Common myeloid progenitor, CD34-positive (primary cell): ENCODE data around the gene MYH9.
"Not testable (repeated sequence)": the region's sequence is repeated elsewhere in the genome, so short reads cannot be mapped to it uniquely, and the experiment has no call there.

Experiments used
- CTCF ChIA-PET: fragments of 350-600 bp; sonication (Branson Sonifier 250); formaldehyde crosslinking; loops from one replicate; lab custom pipeline; 2021; ENCODE audit warnings: antibody characterized with exemption; lab: Charles Lee
- POLR2A ChIA-PET: fragments of 350-600 bp; sonication (Branson Sonifier 250); formaldehyde crosslinking; loops from one replicate; lab custom pipeline; 2021; ENCODE audit warnings: antibody characterized with exemption; lab: Charles Lee
- DNase-seq, 3 donors: peaks; one replicate each; pipeline versions ENCODE4 v3.0.0 to v3.0.0-alpha.2; 2013
- H3K27ac ChIP-seq, 2 experiments: 1 replicate in 1 of 2; 2 replicates in 1 of 2; pipeline ENCODE4 v1.7.0; 2013; ENCODE audit warnings: inconsistent platforms in 2 of 2, low read length in 2 of 2, mild to moderate bottlenecking in 2 of 2, low read depth in 1 of 2, moderate library complexity in 1 of 2; ENCODE audit not compliant: severe bottlenecking in 2 of 2, insufficient read depth in 1 of 2, poor library complexity in 1 of 2
- H3K27me3 ChIP-seq, 5 experiments: replicated peaks in 2 of 5; 1 replicate in 3 of 5; 2 replicates in 2 of 5; pipeline versions ENCODE4 v1.6.1 to v1.7.0; 2013; ENCODE audit warnings: low read length in 4 of 5, mild to moderate bottlenecking in 2 of 5, moderate library complexity in 2 of 5, inconsistent platforms in 1 of 5; ENCODE audit not compliant: insufficient read depth in 5 of 5, control insufficient read depth in 4 of 5
- H3K36me3 ChIP-seq, 4 experiments: 1 replicate in 2 of 4; 2 replicates in 2 of 4; pipeline versions ENCODE4 v1.6.1 to v1.7.0; 2013; ENCODE audit warnings: low read length in 3 of 4, control low read depth in 1 of 4, mild to moderate bottlenecking in 1 of 4; ENCODE audit not compliant: control insufficient read depth in 4 of 4, insufficient read depth in 4 of 4
- H3K4me1 ChIP-seq, 4 experiments: 1 replicate in 3 of 4; 2 replicates in 1 of 4; pipeline versions ENCODE4 v1.6.1 to v1.7.1; 2013; ENCODE audit warnings: low read length in 3 of 4, mild to moderate bottlenecking in 3 of 4, control low read depth in 1 of 4, inconsistent platforms in 1 of 4, moderate library complexity in 1 of 4; ENCODE audit not compliant: control insufficient read depth in 4 of 4, insufficient read depth in 4 of 4; ENCODE audit errors: control extremely low read depth in 1 of 4
- H3K4me3 ChIP-seq, 7 experiments: 1 replicate in 4 of 7; 2 replicates in 3 of 7; pipeline versions ENCODE4 v1.5.1 to v1.7.0; 2013; ENCODE audit warnings: mild to moderate bottlenecking in 7 of 7, low read length in 6 of 7, moderate library complexity in 6 of 7, inconsistent platforms in 2 of 7, low read depth in 2 of 7, control low read depth in 1 of 7; ENCODE audit not compliant: insufficient read depth in 4 of 7, control insufficient read depth in 1 of 7; ENCODE audit errors: extremely low read depth in 1 of 7
- H3K9me3 ChIP-seq, 5 experiments: 1 replicate in 4 of 5; 2 replicates in 1 of 5; pipeline versions ENCODE4 v1.6.1 to v1.7.1; 2013; ENCODE audit warnings: low read length in 4 of 5, mild to moderate bottlenecking in 2 of 5, inconsistent platforms in 1 of 5, low read depth in 1 of 5, moderate library complexity in 1 of 5; ENCODE audit not compliant: control insufficient read depth in 4 of 5, insufficient read depth in 2 of 5; ENCODE audit errors: control extremely low read depth in 1 of 5
- WGBS: methylation state at CpG from one replicate; pipeline ENCODE4 v1.1.5; 2013; ENCODE audit not compliant: insufficient coverage; 5-methylcytosine and 5-hydroxymethylcytosine counted together

MYH9 gene

GRCh38 chr22:36413022-36413775, 25.4 kb upstream of the MYH9 start:
- no peak overlapping the region for H3K4me3 ChIP-seq
- ChIA-PET POLR2A (interaction anchor here (0.7 kb wide), 1 partner anchor 11 kb away, joined by 3 read pairs; no protein-coding TSS in a partner anchor), CTCF (no interaction called here)
- H3K4me1 ChIP-seq, result peaks cover 0 to 20% (median 12%) of the 10 kb centered on the region in 4 experiments
- no peak overlapping the region for H3K27ac ChIP-seq
- WGBS, result 95% methylated on average over 11 of the region's 11 CpGs
- DNase-seq, result peak in 1 of 3 donors; percentile 30
- H3K36me3 ChIP-seq, result no peaks in the 10 kb centered on the region
- H3K27me3 ChIP-seq, result no peaks in the 10 kb centered on the region
- no peaks in the 10 kb centered on the region for H3K9me3 ChIP-seq

GRCh38 chr22:36411589-36412258, 24.0 kb upstream of the MYH9 start:
- ChIA-PET CTCF (interaction anchor here (1.5 kb wide), 1 partner anchor 56 kb away, joined by 4 read pairs; no protein-coding TSS in a partner anchor), POLR2A (no interaction called here)
- DNase-seq, result no peak
- WGBS, result 100% methylated on average over 1 of the region's 6 CpGs
- H3K36me3 ChIP-seq, result no peaks in the 10 kb centered on the region
- no peaks in the 10 kb centered on the region for H3K9me3 ChIP-seq
- H3K27ac ChIP-seq, result no peak overlapping the region
- H3K27me3 ChIP-seq, result no peaks in the 10 kb centered on the region
- peaks cover 1 to 24% (median 20%) of the 10 kb centered on the region in 4 experiments for H3K4me1 ChIP-seq
- H3K4me3 ChIP-seq, result no peak overlapping the region

- peak overlapping the region in 1 of 2 experiments; percentile 1 for H3K27ac ChIP-seq
- POLR2A ChIA-PET, result interaction anchor here (0.6 kb wide), 1 partner anchor 111 kb away, joined by 3 read pairs; no protein-coding TSS in a partner anchor
- H3K27me3 ChIP-seq, result no peaks in the 10 kb centered on the region
- H3K4me3 ChIP-seq, result peak overlapping the region in 4 of 7 experiments; percentile 38 to 75 (median 59)
- H3K4me1 ChIP-seq, result peaks cover 7 to 40% (median 36%) of the 10 kb centered on the region in 4 experiments
- H3K9me3 ChIP-seq, result no peaks in the 10 kb centered on the region
- CTCF ChIA-PET, result interaction anchor here (1.5 to 1.6 kb wide), 3 partner anchors 10 to 84 kb away, joined by 4 to 6 read pairs (median 4); no protein-coding TSS in a partner anchor
- H3K36me3 ChIP-seq, result no peaks in the 10 kb centered on the region
- 20% methylated on average over 46 of the region's 56 CpGs for WGBS
- DNase-seq, result peak; percentile 63 to 86 (median 80)
Measured at GRCh38 chr22:36409911-36410756, 22.4 kb upstream of the MYH9 start.

- peak overlapping the region in 1 of 2 experiments; percentile 1 for H3K27ac ChIP-seq
- CTCF ChIA-PET, result interaction anchor here (1.6 kb wide), 1 partner anchor 84 kb away, joined by 4 read pairs; no protein-coding TSS in a partner anchor
Measured at GRCh38 chr22:36409554-36409910, 21.8 kb upstream of the MYH9 start.

GRCh38 chr22:36409056-36409455, 21.3 kb upstream of the MYH9 start:
- Histone ChIP-seq H3K9me3 (no peaks in the 10 kb centered on the region), H3K27ac (no peak overlapping the region), H3K27me3 (no peaks in the 10 kb centered on the region), H3K4me3 (no peak overlapping the region), H3K36me3 (no peaks in the 10 kb centered on the region), H3K4me1 (peaks cover 12 to 50% (median 46%) of the 10 kb centered on the region in 4 experiments)
- no peak for DNase-seq
- POLR2A ChIA-PET, result interaction anchor here (0.6 kb wide), 1 partner anchor 21 kb away, joined by 3 read pairs; the partner anchor contains the start of gene MYH9
- CTCF ChIA-PET, result no interaction called here
- no CpG with 5 or more reads among the region's 2 CpGs for WGBS

More at GRCh38 chr22:36409554-36409910, 21.8 kb upstream of the MYH9 start:
- H3K36me3 ChIP-seq, POLR2A ChIA-PET, DNase-seq, H3K9me3 ChIP-seq, H3K27me3 ChIP-seq: not testable (repeated sequence)
- peaks cover 9 to 46% (median 42%) of the 10 kb centered on the region in 4 experiments for H3K4me1 ChIP-seq
- 91% methylated on average over 12 of the region's 15 CpGs for WGBS
- H3K4me3 ChIP-seq, result peak overlapping the region in 3 of 7 experiments; percentile 57 to 75 (median 61)

- peaks cover 12 to 50% (median 46%) of the 10 kb centered on the region in 4 experiments for H3K4me1 ChIP-seq
- H3K36me3 ChIP-seq, result no peaks in the 10 kb centered on the region
- DNase-seq, result no peak
- ChIA-PET POLR2A (interaction anchor here (2.8 kb wide), 1 partner anchor 20 kb away, joined by 11 read pairs; the partner anchor contains the start of gene MYH9), CTCF (interaction anchor here (0.7 to 1.7 kb wide), 8 partner anchors 19 to 84 kb away, joined by 3 to 7 read pairs (median 4); partner anchors contain the start of gene MYH9)
- 100% methylated on average over 5 of the region's 6 CpGs for WGBS
- H3K4me3 ChIP-seq, result no peak overlapping the region
- H3K9me3 ChIP-seq, result no peaks in the 10 kb centered on the region
- peak overlapping the region in 1 of 2 experiments; percentile 58 for H3K27ac ChIP-seq
- H3K27me3 ChIP-seq, result no peaks in the 10 kb centered on the region
Measured at GRCh38 chr22:36406721-36407120, 19.0 kb upstream of the MYH9 start.
